ENCODE data around the gene MBD3. TPM values are rescaled to one million over a fixed set of nuclear protein-coding genes. Genes with fewer than 3 reads are reported as not detected.

Gene MBD3
- total RNA-seq, 1 donor from 2014 or later: 71.9 TPM

DNA sequence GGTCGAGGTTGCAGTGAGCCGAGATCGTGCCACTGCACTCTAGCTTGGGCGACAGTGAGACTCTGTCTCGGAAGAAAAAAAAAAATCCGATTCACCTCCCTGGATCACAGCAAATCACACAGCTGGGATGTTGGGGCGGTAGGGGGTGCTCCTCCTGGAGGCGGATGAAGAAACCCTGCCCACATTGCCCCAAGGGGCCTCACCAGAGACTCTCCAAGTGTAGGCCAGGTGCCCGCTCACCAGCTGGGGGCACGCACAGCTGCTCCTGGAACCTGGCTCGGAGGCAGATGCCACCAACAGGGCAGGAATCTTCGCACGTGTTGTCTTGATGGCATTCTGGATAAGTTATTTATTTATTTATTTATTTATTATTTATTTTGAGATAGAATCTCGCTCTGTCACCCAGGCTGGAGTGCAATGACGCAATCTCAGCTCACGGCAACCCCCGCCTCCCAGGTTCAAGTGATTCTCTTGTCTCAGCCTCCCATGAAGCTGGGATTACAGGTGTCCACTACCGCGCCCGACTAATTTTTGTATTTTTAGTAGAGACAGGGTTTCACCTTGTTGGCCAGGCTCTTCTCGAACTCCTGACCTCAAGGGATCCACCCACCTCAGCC lies 9.5 kb upstream of the MBD3 start:
- Mint-ChIP-seq H3K27me3 (ENCODE audit: low read depth, unreplicated experiment) (no peaks in the 10 kb centered on the region), H3K4me1 (ENCODE audit: low read depth, unreplicated experiment) (peaks cover 3% of the 10 kb centered on the region), H3K4me3 (ENCODE audit: unreplicated experiment) (no peak overlapping the region), H3K36me3 (ENCODE audit: low read depth, unreplicated experiment) (peaks cover 8% of the 10 kb centered on the region), H3K9me3 (ENCODE audit: unreplicated experiment) (no peaks in the 10 kb centered on the region), H3K27ac (ENCODE audit: unreplicated experiment) (no peak overlapping the region)
- TF ChIP-seq, protein P1, sequence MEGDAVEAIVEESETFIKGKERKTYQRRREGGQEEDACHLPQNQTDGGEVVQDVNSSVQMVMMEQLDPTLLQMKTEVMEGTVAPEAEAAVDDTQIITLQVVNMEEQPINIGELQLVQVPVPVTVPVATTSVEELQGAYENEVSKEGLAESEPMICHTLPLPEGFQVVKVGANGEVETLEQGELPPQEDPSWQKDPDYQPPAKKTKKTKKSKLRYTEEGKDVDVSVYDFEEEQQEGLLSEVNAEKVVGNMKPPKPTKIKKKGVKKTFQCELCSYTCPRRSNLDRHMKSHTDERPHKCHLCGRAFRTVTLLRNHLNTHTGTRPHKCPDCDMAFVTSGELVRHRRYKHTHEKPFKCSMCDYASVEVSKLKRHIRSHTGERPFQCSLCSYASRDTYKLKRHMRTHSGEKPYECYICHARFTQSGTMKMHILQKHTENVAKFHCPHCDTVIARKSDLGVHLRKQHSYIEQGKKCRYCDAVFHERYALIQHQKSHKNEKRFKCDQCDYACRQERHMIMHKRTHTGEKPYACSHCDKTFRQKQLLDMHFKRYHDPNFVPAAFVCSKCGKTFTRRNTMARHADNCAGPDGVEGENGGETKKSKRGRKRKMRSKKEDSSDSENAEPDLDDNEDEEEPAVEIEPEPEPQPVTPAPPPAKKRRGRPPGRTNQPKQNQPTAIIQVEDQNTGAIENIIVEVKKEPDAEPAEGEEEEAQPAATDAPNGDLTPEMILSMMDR (IDR thresholded peaks at IDR 0.05; ENCODE audit: insufficient read depth, low read depth, low read length): no peak
- no peak for TF ChIP-seq EZH2 (IDR thresholded peaks at IDR 0.05; ENCODE audit: insufficient read depth, low read length)
- H3K9me3 ChIP-seq (ENCODE audit: insufficient read depth, low read depth, low read length): no peaks in the 10 kb centered on the region
- no peak for FAIRE-seq
- peaks cover 57% of the 10 kb centered on the region for H4K20me1 ChIP-seq (ENCODE audit: insufficient read depth, low read length)
- H2AFZ ChIP-seq (ENCODE audit: low read depth, low read length): no peak overlapping the region
- H3K9ac ChIP-seq (ENCODE audit: low read length): no peak overlapping the region
- H3K79me2 ChIP-seq (ENCODE audit: insufficient read depth, low read length): peaks cover 66% of the 10 kb centered on the region
- no peak overlapping the region for H3K4me2 ChIP-seq (ENCODE audit: low read length)
- H3K27me3 ChIP-seq (ENCODE audit: insufficient read depth, low read length): no peaks in the 10 kb centered on the region
- H3K36me3 ChIP-seq (ENCODE audit: insufficient read depth, low read length): peaks cover 9% of the 10 kb centered on the region
- H3K4me3 ChIP-seq (ENCODE audit: insufficient read depth, low read depth, low read length): no peak overlapping the region
- no peak for DNase-seq (ENCODE audit: low read depth)
- no peak overlapping the region for H3K27ac ChIP-seq (ENCODE audit: low read depth, low read length)
- peaks cover 13% of the 10 kb centered on the region for H3K4me1 ChIP-seq (ENCODE audit: insufficient read depth, low read length)

GRCh38 chr19:1601613-1602064 lies 9.0 kb upstream of the MBD3 start:
- no peak for FAIRE-seq

More at GRCh38 chr19:1601613-1602064, 9.0 kb upstream of the MBD3 start:
- peaks cover 13% of the 10 kb centered on the region for H3K4me1 ChIP-seq (ENCODE audit: insufficient read depth, low read length)
- TF ChIP-seq, protein P1 (IDR thresholded peaks at IDR 0.05; ENCODE audit: insufficient read depth, low read depth, low read length): no peak
- TF ChIP-seq EZH2 (IDR thresholded peaks at IDR 0.05; ENCODE audit: insufficient read depth, low read length): no peak
- Mint-ChIP-seq H3K4me1 (ENCODE audit: low read depth, unreplicated experiment) (peaks cover 3% of the 10 kb centered on the region), H3K36me3 (ENCODE audit: low read depth, unreplicated experiment) (peaks cover 8% of the 10 kb centered on the region), H3K4me3 (ENCODE audit: unreplicated experiment) (no peak overlapping the region), H3K27me3 (ENCODE audit: low read depth, unreplicated experiment) (no peaks in the 10 kb centered on the region), H3K9me3 (ENCODE audit: unreplicated experiment) (no peaks in the 10 kb centered on the region), H3K27ac (ENCODE audit: unreplicated experiment) (no peak overlapping the region)
- no peak overlapping the region for H3K4me2 ChIP-seq (ENCODE audit: low read length)
- H2AFZ ChIP-seq (ENCODE audit: low read depth, low read length): no peak overlapping the region
- peaks cover 57% of the 10 kb centered on the region for H4K20me1 ChIP-seq (ENCODE audit: insufficient read depth, low read length)
- peaks cover 66% of the 10 kb centered on the region for H3K79me2 ChIP-seq (ENCODE audit: insufficient read depth, low read length)
- H3K27me3 ChIP-seq (ENCODE audit: insufficient read depth, low read length): no peaks in the 10 kb centered on the region
- no peaks in the 10 kb centered on the region for H3K9me3 ChIP-seq (ENCODE audit: insufficient read depth, low read depth, low read length)
- H3K9ac ChIP-seq (ENCODE audit: low read length): no peak overlapping the region
- no peak overlapping the region for H3K27ac ChIP-seq (ENCODE audit: low read depth, low read length)
- peaks cover 10% of the 10 kb centered on the region for H3K36me3 ChIP-seq (ENCODE audit: insufficient read depth, low read length)
- DNase-seq (ENCODE audit: low read depth): no peak
- H3K4me3 ChIP-seq (ENCODE audit: insufficient read depth, low read depth, low read length): no peak overlapping the region

Data from astrocyte (in vitro differentiated cells and primary cell).